NCI-H128 (cell line): ENCODE measurements around the gene TTC1.
A peak's percentile ranks its signal among the peaks of the same experiment; 100 is the strongest.
"Not testable (repeated sequence)": the region's sequence is repeated elsewhere in the genome, so short reads cannot be mapped to it uniquely, and the experiment has no call there.

Experiments used
- DNase-seq: peaks from one replicate; lab custom pipeline; 2025; ENCODE audit not compliant: unreplicated experiment; lab: John Stamatoyannopoulos, UW

Gene TTC1, protein sequence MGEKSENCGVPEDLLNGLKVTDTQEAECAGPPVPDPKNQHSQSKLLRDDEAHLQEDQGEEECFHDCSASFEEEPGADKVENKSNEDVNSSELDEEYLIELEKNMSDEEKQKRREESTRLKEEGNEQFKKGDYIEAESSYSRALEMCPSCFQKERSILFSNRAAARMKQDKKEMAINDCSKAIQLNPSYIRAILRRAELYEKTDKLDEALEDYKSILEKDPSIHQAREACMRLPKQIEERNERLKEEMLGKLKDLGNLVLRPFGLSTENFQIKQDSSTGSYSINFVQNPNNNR

DNA sequence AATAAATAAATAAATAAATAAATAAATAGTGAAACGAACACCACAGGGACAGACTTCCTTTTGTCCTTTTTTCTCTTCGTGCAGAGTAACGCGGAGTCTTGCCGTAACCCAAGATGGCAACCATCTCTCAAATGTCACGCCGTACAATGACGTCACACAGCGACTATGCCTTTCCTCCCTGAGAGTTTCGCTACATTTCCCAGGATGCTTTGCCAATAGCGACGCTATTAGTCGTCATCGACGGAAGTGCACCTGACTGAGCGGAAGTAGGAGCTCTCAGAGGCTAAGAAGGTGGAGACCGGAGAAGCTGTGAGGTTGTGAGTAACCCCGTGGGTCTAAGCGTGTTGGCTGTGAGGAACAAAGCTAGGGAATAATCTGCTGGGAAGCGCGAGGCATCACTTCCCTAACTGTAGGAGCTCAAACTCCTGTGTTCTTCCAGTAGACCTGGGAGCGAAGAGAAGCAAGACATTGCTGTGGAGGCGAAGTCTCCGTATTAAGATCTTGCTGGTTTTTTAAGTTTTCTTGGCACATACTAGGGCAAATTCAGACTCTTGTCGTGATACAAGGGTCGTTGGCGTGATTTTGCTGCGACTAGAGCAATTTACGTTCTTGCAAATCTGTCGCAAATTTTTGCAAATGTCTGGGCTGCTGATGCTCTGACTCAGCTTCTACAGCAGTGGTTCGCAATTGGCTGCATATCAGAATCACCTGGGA is at the start of gene TTC1:
TTC1 (plus strand) TSS at position 263 of the 714 bp plus-strand sequence. CDS start 1,390 bp downstream, outside the sequence.
- peak; percentile 84 for DNase-seq

DNA sequence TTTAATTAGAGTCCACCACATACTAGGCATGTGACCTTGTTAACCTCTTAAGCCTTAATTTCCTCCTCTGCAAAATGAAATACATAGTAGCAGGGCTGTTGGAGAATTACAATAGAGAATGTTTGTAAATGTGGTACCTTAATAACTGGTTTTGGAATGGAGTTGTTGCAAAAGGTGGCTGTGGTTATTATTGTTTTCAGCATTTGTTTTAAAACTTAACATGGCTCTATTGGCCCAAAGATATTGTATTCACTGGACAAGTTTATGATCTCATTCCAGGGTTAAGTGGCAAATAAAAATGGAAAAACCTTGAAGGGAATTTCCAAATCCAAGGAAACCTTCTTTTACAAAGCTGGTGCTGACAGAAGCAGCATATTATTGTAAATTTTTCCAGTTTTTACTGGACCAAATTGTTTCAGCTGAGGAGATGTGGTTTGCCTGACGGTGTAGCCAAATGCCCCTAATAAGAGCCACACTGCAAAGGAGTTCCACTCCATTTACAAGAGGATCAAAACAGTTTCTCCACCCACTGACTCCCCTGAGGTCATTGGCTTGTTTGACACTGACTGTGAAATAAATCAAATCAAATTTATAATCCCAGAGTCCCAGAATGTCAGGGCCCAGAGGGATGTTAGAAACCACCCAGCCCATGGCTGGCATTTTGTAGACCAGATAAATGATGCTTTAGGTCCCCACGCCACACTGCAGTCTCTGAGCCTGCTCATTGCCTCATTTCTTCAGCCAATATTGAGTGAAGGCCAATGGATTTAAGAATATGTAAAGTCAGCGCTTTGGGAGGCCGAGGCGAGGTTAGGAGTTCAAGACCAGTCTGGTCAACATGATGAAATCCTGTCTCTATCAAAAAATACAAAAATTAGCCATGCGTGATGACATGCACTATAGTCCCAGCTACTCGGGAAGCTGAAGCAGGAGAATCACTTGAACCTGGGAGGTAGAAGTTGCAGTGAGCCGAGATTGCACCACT is 47.5 kb upstream of the TTC1 start:
- DNase-seq, result no peak

DNA sequence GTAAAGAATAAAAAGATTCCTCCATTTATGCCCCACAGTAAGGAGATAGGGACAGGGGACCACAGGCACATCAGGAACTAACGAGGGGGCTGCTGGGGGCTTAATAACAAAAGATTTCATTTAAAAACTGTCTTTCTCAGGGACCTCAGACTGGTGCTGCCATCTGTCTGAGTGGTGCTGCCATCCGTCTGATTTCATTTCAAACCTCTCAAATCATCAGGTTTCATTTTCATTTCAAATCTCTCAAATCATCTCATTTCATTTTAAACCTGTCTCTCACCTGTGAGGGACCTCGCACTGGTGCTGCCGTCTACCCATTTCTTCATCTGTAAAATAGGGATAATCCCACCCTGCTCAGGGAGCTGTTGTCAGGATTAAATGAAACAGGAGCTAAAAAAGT is 46.7 kb upstream of the TTC1 start:
- DNase-seq, result no peak

DNA sequence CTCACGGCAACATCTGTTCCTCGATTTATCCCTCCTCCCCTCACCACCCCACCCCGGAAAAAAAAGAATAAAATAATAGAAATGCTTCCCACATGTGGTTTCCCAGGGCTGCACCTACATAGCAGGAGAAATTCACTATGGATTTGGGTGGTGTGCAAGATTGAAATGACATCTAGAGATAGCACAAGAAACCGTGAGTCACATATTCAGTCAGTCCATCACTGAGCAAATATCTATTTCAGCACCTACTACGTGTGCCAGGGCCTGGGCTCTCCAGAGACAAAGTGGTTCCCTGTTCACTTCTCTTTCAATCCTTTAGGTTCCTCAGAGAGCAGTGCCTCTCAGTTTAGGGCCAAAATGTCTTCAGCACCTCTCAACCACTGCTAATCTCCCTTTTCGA is 45.0 kb upstream of the TTC1 start:
- DNase-seq, result no peak

DNA sequence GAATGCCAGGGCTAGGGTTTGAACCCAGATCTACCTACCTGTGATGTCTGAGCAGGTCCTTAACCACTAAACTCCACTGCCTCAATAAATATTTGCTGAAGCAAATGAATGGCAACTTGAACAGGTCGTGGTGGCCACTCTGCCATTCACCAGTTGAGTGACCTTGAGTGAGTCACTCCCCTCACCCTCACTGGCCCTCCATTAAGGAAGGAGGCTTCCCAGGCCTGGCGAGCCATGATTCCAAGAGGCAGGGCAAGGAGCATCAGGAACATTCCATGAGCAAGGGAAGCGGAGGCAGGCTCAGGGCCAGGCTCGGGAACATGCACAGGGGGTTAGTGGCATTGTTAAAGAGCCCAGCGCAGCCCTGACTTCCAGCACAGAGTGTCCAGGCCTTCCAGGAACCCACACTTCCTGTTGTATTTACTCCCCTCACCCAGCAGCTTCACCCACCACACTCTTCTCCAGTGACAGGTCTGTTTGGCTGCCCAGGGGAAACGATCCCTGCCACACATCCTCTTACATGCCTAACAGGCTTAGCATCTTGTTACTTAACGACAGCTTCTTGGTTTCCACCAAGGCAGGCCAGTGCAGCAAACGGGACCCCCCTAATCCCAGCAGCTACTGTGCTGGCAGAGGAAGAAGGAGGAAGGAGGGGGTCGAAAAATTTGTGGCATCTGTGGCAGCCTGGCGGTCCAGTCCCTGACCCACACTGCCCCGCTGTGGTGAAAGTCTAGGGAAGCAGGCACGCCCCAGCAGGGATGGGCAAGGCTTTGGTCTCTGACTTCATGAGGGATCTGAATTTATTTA is 43.7 kb upstream of the TTC1 start:
- no peak for DNase-seq

DNA sequence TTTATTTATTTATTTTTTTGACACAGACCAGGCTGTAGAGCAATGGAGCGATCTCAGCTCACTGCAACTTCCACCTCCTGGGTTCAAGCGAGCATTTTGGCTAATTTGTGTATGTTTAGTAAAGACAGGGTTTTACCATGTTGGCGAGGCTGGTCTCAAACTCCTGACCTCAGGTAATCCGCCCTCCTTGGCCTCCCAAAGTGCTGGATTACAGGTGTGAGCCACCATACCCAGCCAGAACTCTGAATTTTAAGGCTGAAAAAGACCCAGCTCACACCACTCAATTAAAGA is 43.2 kb upstream of the TTC1 start:
- not testable (repeated sequence) for DNase-seq

DNA sequence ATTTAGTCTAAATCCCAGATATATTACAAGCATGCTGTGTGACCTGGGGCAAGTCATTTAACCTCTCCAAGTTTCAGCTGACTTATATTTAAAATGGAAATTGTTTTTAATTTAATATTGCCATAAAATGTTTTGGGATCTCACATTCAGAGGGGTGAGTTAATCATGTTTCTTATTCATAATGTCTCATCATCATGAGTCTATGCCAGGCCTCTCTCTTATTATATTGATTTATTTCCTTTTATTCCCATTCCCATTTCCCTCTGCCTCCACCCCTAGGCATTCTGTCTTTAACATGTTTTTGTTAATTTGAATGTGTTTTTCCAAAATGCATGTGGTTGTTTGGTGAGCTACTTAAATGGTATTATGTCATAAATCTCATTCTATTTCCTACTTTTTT is 39.0 kb upstream of the TTC1 start:
- DNase-seq, result no peak

DNA sequence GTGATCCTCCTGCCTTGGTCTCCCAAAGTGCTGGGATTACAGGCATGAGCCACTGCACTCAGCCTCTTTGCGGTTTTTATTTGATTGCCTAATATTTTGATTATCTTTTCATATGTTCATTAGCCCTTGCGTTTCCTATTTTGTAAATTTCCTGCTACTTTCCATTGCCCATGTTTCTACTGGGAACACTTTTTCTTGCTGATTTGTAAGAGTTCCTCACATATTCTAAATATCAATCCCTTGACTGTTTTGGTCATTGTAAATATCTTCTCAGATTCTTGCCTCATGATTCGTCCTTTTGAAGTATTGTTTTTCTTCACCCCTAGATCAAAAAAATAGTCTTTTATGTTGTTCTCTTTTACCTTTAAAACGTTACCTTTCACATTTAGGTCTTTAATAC is 37.9 kb upstream of the TTC1 start:
- DNase-seq, result no peak

DNA sequence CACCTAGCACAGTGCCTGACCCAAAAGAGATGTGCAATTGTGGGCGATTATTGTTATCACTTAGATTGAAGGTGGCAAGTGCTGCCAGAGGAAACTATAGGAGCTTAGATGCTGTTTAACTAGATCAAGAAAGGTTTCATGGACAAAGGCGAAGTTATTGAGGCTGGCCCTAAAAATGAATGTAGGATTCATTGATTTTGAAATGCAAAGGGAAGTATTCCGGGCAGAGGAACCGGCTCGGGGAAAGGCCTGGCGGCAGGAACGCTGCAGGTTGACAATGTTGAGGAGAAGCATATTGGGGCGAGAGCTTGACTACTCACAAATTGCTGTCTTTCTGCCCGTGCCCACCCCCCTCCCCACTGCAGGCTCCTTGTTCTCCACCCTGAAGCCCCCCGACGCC is 37.4 kb upstream of the TTC1 start:
- DNase-seq, result no peak

DNA sequence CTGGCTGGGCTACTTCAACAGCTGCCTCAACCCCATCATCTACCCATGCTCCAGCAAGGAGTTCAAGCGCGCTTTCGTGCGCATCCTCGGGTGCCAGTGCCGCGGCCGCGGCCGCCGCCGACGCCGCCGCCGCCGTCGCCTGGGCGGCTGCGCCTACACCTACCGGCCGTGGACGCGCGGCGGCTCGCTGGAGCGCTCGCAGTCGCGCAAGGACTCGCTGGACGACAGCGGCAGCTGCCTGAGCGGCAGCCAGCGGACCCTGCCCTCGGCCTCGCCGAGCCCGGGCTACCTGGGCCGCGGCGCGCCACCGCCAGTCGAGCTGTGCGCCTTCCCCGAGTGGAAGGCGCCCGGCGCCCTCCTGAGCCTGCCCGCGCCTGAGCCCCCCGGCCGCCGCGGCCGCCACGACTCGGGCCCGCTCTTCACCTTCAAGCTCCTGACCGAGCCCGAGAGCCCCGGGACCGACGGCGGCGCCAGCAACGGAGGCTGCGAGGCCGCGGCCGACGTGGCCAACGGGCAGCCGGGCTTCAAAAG is 36.9 kb upstream of the TTC1 start:
- no peak for DNase-seq

DNA sequence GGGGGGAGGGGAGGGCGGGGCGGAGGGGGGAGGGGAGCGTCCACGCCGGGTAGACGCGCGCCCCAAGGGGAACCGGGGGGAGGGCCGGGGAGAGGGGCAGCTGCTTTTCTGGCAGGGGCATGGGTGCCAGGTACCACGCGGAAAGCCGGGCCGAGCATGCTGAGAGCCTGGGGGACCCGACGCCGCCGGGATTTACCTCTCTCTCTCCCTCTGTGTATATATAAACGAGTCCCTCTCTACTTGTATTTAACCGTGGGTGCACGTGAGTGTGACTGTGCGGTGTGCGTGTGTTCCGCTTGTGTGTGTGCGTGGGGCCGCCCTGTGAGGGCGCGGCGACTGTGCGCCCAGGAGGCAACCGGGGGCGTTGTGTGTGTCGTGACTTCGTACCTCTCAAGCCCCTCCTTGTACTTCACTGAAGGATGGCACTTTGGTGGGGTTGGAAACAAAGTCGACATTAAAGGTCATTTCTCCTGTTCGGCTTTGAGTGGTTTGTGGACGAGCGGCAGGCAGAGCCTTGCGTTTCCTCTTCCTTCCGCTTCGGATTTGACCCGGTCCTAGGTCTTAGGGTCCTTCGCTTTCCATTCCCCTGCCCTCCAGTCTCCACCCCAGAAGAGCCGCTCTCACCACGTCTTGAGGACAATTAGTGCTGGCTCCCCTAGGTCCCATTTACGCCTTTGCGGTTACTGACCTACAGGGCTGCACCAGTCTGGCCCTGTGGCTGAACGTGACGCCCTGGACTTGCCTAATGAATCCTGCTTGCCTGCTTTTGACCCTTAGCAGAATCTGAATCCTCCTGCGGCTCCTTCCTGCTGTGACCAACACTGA is 36.2 kb upstream of the TTC1 start:
- DNase-seq, result no peak

DNA sequence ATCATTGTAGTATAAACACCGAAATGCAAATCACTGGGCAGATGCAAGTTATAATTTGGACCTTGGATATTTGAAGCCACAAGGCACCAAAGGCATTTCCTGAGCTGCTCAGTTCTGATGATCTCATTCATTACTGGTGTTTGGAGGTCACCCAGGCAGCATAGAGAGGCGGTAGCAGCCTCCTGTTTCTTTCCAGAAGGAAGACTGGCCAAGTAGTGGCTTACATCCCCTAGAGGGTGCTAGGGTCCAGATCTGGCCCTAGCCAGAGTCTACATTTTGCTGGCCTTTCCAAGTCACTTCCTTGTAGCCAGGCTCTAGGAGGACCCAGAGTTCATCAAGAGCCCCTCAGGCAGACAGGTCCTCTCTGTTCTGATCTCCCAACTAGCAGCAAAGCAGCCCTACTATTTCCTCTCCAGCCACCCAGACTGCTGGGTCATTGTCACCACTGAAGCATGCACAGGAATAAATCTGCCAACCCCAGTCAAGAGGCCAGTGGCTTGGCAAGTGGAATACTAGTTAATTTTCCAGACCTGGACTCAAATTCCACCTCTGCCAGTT is 33.4 kb upstream of the TTC1 start:
- no peak for DNase-seq

DNA sequence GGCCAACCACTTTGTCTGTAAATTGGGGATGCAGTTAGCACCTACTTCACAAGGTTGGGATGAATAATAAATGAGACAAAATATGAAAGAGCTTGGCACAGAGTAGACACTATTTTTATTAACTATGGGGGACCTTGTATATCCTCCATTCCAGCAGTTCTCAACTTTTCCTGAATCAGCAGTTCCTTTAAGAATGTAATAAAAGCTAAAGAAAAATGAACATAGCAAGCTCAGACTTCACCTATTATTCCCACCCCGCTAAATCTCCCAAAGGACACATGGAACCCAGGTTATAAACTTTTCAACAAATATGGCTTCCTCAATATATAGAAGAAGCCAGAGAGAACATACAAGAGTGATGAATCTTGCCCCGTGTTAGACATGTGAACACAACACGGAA is 32.0 kb upstream of the TTC1 start:
- DNase-seq, result no peak

DNA sequence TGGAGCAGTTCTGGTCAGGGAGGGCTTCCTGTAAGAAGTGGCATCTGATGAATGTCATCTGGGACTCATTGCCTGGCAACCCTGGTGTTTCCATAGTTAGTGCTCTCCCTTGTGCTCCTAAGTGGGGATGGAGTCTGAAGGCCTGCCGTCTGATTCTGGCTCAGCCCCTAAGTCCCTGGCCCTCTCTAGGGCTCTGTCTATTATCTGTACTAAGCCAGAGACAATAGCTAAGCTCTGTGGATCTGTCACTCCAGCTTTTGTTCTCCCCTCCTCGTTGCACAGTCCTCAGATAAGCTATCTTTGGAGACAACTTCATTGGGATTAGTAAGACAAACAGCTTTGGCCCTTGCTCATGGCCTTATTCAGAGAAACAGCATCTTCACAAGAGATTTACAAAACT is 30.6 kb upstream of the TTC1 start:
- no peak for DNase-seq

DNA sequence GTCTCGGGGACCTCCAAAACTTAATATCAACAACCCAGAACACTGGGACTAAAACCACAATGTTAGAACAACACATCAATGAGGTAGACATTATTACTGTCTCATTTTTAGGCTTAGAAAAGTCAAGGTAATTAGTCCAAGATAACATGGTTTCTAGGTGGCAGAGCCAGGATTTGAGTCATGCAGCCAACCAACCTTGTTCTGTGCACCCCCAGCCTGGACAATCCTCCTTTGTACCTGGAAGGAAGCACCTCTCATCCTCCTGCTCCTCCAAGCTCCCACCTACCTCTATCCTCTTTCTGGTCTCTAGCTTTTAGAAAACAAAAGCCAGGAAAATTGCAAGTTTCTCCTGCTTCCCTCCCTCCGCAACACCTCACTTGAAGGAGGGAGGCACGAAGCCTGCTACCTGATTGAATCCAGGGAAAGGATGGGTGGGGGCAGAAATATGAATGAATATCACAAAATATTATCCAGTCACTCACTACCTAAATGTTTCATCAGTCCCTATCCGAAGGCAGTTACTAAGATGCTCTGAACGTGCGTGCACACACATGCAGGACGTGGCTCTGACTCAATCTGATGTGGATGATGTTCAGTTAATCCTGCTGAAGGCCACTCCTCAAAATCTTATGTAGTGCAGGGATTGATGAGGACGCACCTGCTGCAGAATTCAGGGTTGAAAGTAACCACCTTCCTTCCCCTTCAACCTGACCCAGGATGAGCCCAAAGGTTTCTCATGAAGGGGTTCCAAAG is 26.3 kb upstream of the TTC1 start:
- DNase-seq, result no peak

DNA sequence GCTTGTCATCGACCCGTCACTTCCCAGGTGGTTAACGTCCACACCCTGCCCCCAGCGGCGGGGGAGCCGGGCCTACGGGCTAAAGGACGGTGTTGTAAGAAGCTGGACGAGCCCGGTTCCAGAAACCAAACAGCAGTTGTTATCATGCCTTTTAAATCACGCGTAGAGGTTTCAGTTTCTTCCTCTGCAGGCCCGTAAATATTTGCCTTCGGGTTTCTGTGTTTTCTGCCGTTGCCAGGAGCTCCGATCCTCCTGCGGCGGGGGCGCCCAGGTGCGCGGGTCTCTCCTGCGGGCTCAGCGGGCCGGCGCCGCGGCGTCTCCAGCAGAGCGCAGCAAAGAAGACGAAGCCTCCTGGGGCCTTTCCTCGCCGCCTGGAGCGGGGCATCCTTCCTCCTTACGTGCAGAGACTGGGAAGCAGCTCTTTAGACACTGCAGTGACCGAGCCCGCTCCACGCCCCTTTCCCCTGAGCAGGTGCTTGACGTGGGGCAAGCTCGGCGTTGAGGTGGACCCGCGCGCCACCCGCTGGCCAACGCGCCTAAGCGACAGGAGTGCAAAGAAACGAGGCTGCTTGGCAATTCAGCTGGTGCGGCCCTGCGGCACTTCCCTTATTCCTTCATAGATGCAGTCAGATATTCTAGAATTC is 21.8 kb upstream of the TTC1 start:
- peak; percentile 33 for DNase-seq

DNA sequence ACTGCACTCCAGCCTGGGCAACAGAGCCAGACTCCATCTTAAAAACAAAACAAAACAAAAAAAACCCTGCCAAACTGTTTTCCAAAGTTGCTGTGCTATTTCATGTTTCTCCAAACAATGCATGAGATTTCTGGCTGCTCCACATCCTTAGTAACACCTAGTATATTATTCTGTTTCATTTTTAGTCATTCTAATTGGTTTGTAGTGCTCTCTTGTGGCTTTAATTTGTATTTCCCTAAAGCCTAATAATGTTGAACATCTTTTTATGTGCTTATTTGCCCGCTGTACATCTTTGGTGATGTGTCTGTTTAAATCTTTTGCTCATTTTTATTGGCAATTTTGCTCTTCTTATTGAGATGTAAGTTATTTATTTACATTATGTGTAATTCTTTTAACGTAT is 18.4 kb upstream of the TTC1 start:
- DNase-seq, result no peak

DNA sequence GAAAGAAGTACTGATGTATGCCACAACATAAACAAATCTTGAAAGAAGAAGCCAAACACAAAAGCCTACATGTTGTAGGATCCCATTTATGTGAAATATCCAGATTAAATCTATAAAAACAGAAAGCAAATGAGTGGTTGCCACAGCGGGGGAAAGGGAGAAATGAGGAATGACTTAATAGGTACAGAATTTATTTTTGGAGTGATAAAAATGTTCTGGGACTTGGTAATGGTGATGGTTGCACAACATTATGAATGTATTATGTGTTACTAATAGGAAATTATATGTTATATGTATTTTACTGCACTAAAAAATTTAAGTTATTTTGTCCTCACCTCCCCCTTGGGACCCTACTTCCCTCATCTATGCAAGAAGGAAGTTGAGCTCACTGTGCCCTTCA is 16.4 kb upstream of the TTC1 start:
- no peak for DNase-seq
